GM08714 (cell line): ENCODE results near the gene ABI3BP.

ENCODE experiments used
- H3K4me3 ChIP-seq: fragments of 200-500 bp; sonication (Bioruptor generic); 2 replicates; pipeline ENCODE4 v1.5.1; 2014; ENCODE audit warnings: mild to moderate bottlenecking, low read length, inconsistent platforms
- ZNF274 ChIP-seq: IDR thresholded peaks from 2 replicates; pipeline ENCODE4 v1.6.1; 2012; ENCODE audit warnings: mild to moderate bottlenecking, low read depth, low read length

ABI3BP gene

DNA sequence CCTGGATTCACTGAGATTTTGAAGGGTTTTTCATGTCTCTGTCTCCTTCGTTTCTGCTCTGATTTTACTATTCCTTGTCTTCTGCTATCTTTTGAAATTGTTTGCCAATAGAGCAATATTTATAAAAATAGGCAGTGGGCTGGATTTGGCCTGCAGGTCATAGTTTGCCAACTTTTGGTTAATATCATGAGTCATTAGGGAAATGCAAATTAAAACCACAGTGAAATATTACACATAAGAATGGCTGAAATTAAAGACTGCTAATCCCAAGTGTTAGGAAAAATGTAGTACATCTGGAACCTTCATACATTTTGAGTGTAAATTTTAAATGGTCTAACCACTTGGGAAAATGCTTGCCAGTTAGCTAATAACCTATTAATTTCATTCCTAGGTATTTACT is 56.3 kb downstream of the ABI3BP start:
- no peak overlapping the region for H3K4me3 ChIP-seq
- no peak for TF ChIP-seq ZNF274

GRCh38 chr3:100932491-100932890 is 60.7 kb downstream of the ABI3BP start:
- no peak for TF ChIP-seq ZNF274
- H3K4me3 ChIP-seq, result no peak overlapping the region

GRCh38 chr3:100928638-100929428 is 64.4 kb downstream of the ABI3BP start:
- no peak for TF ChIP-seq ZNF274
- no peak overlapping the region for H3K4me3 ChIP-seq

DNA sequence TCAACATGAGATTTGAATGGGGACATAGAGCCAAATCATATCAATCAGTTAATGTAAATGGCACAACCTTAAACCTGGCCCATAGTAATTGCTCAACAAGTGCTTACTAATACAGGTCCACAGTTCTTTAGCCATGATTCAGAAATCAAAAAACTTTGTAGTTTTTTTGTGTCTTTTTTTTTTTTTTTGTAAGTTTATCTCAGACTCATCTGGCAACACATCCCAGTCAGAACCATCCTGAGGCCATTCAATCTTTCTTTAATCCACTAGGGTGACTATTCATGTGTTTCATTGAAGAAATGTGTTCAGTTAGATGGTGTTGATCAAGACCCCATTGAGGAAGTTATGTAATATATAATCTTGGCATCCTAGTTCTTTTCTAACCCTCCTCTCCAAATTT is 65.4 kb downstream of the ABI3BP start:
- TF ChIP-seq ZNF274, result no peak
- H3K4me3 ChIP-seq, result no peak overlapping the region

- TF ChIP-seq ZNF274, result no peak
Observed at GRCh38 chr3:100915706-100916495, 77.3 kb downstream of the ABI3BP start.

DNA sequence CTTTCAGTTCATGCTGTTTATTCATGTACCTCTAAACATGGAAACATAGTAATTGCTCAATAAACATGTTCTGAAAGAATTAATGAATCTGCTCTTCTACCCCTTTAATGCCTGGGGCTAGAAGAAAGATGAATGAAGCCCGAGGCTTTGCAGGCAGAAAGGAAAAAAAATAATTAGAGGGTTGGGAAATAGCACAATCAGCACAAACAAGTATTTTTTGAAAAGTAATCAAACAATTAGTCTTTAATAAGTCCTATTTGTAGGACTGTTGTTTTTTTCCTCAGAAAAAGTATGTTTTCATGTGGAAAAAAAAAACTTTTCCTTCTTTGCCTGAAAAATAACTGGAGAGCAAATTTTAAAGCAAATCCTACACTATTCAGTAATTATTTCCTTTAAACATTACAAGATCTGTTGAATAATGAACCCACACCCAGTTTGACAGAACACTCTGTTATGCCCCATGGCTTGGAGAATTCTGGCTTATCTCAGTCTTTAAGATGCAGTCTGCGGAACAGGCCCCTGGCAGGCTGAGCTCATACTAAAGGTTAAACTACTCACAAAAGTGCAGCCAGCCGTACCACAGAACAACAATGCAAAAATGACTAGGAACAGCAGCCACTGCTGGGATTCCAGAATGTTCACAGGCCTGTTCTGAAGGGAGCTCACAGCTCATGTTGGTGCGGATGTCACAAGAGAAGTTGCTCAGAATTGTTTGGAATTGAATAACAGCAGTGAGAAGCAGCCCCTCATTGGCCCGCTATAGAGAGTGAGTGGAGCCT is 79.2 kb downstream of the ABI3BP start:
- H3K4me3 ChIP-seq, result no peak overlapping the region
- TF ChIP-seq ZNF274, result no peak

More at GRCh38 chr3:100915706-100916495, 77.3 kb downstream of the ABI3BP start:
- H3K4me3 ChIP-seq, result no peak overlapping the region

- no peak overlapping the region for H3K4me3 ChIP-seq
- TF ChIP-seq ZNF274, result no peak
Observed at GRCh38 chr3:100912976-100913545, 80.2 kb downstream of the ABI3BP start.

DNA sequence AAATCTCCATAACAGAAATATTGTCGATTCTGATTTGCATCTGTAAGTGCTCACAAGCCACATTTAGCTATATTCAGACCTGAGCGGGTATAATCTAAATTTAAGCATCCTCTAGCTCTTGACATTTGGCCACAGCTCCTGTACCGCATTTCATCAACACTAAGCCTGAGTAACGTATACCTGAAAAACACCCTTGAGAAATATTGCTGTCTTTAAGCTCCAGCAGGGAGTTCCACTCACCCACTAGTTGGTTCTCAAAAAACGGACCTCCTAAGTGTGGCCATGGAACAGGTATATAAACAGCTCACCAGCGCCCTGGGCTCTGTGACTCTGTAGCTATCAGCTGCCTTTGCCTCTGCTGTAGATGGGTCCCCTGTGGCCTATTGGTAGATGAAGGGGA is 80.7 kb downstream of the ABI3BP start:
- no peak for TF ChIP-seq ZNF274

GRCh38 chr3:100911956-100912355 is 81.3 kb downstream of the ABI3BP start:
- no peak overlapping the region for H3K4me3 ChIP-seq
- TF ChIP-seq ZNF274, result no peak

More for the DNA sequence above, 80.7 kb downstream of the ABI3BP start:
- H3K4me3 ChIP-seq, result no peak overlapping the region

DNA sequence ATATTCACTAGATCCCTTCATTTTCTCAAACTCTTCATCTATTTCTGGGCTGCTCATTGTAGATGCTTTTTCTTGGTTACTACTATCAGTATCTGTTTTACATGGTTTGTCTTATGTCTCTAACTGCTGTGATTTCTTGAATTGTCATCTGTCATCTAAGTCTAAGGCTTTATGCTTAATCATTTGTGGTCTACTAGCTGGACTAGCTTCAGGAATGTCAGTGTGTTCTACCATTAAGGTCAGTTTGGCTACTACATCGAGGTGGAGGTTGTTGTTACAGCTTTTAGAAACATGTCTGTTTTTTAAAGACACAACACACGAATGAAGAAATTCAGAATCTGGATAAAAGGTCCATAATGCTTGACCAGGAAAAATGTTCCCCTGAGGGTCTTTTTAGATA is 82.2 kb downstream of the ABI3BP start:
- H3K4me3 ChIP-seq, result no peak overlapping the region
- no peak for TF ChIP-seq ZNF274

- H3K4me3 ChIP-seq, result no peak overlapping the region
- TF ChIP-seq ZNF274, result no peak
Observed at GRCh38 chr3:100902572-100902971, 90.6 kb downstream of the ABI3BP start.

DNA sequence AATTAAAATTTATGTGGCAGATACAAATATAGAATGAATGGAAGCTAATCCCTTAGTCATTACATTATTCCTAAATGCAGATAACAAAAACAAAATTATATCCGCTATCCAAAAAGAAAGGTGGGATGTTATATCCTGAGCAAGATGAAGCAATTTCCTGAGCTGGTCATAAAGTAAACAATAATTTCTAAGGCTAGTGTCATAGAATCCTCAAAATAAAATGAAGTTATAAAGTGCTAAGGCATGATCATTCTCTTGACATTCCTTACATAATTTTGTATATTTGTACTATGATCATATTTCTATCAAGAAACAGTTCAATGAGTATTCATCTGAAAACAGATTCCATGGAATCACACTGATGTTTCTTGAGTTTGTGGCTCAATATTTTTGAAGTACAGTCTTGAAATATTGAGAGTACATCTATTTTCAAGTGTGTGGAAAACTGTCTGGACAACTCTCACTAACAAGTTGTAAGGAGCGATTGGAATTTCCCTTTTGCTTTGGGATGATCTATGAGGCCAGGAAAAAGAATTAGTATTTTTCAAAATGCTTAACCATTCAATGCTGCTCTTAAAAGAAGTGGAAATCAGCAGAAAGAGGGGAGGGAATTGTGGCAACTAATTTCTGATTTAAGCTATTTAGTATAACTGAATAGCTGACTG is 92.4 kb downstream of the ABI3BP start:
- H3K4me3 ChIP-seq, result no peak overlapping the region
- no peak for TF ChIP-seq ZNF274

DNA sequence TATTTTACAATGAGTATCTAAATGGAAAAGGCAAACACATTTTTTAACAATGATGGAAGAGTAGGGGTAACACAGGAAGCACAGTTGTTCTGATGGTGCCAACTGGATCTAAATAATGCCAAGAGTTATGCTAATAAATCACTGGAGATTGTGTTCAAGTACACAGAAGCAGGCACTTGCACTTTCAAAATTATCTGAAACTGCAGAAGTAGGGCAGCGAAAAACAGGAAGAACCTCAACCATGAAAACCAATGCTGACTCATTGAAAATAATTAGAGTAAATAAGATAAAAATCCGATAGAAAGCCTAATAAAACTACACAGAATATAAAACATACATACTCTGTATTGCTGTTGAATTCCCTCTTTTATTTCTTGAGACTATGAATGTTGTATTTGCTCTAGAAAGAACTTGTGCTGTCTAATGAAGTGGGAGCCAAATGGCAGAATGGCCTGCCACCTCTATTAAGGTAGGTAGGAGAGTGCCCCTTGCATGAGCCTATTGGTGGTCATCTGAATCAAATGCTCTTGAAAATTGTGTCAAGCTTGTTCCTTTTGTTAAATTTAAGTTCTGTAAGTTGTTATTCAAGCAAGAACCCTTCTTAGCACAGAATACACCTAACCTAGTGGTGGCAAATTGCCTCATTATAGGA is 93.7 kb downstream of the ABI3BP start:
- TF ChIP-seq ZNF274, result no peak
- no peak overlapping the region for H3K4me3 ChIP-seq
